ENCODE data around the gene PRSS23.

PRSS23 gene

DNA sequence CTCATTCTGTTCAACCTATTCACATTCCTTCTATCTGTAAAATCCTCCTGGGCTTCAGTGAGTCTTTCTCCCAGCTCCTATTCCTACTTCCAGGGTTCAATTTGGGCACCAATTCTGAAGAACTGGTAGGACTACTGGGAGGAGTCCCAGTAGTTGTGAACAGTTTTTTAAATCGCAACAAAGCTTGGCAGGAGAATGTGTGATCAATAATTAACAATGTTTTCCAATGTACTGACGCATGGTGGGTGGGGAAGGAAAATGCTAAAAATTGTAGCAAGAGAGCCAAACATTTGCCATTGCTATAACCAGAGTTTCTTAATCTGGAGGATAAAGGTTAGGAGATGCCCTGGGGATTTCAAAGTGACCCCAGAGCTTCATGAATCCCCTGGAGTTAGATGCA is 27.3 kb upstream of the PRSS23 start:
- DNase-seq (ENCODE audit: low read depth, low spot score): no peak
- WGBS (ENCODE audit: insufficient coverage, insufficient read length): no CpG with 5 or more reads among the region's 2 CpGs
- no peak overlapping the region for H3K27ac ChIP-seq (ENCODE audit: low read length)
- no peaks in the 10 kb centered on the region for H3K9me3 ChIP-seq (ENCODE audit: control insufficient read depth, insufficient read depth, low read length)
- no peaks in the 10 kb centered on the region for H3K27me3 ChIP-seq (ENCODE audit: control insufficient read depth, insufficient read depth, low read length)
- no peaks in the 10 kb centered on the region for H3K36me3 ChIP-seq (ENCODE audit: control insufficient read depth, insufficient read depth, low read length)
- H3K4me3 ChIP-seq (ENCODE audit: low read length): no peak overlapping the region
- no peaks in the 10 kb centered on the region for H3K4me1 ChIP-seq (ENCODE audit: control insufficient read depth, insufficient read depth, low read length)

- Histone ChIP-seq H3K4me3 (ENCODE audit: low read length) (no peak overlapping the region), H3K36me3 (ENCODE audit: control insufficient read depth, insufficient read depth, low read length) (no peaks in the 10 kb centered on the region), H3K27ac (ENCODE audit: low read length) (no peak overlapping the region), H3K4me1 (ENCODE audit: control insufficient read depth, insufficient read depth, low read length) (no peaks in the 10 kb centered on the region), H3K9me3 (ENCODE audit: control insufficient read depth, insufficient read depth, low read length) (no peaks in the 10 kb centered on the region), H3K27me3 (ENCODE audit: control insufficient read depth, insufficient read depth, low read length) (no peaks in the 10 kb centered on the region)
- no CpG with 5 or more reads among the region's 3 CpGs for WGBS (ENCODE audit: insufficient coverage, insufficient read length)
- DNase-seq (ENCODE audit: low read depth, low spot score): no peak
Measured at GRCh38 chr11:86773513-86774252, 26.7 kb upstream of the PRSS23 start.

- Histone ChIP-seq H3K36me3 (ENCODE audit: control insufficient read depth, insufficient read depth, low read length) (no peaks in the 10 kb centered on the region), H3K9me3 (ENCODE audit: control insufficient read depth, insufficient read depth, low read length) (no peaks in the 10 kb centered on the region), H3K27me3 (ENCODE audit: control insufficient read depth, insufficient read depth, low read length) (no peaks in the 10 kb centered on the region), H3K27ac (ENCODE audit: low read length) (no peak overlapping the region), H3K4me3 (ENCODE audit: low read length) (no peak overlapping the region), H3K4me1 (ENCODE audit: control insufficient read depth, insufficient read depth, low read length) (no peaks in the 10 kb centered on the region)
- no peak for DNase-seq (ENCODE audit: low read depth, low spot score)
Measured at GRCh38 chr11:86774417-86774816, 25.9 kb upstream of the PRSS23 start.

GRCh38 chr11:86775361-86775760 is 25.0 kb upstream of the PRSS23 start:
- Histone ChIP-seq H3K9me3 (ENCODE audit: control insufficient read depth, insufficient read depth, low read length) (no peaks in the 10 kb centered on the region), H3K4me1 (ENCODE audit: control insufficient read depth, insufficient read depth, low read length) (no peaks in the 10 kb centered on the region), H3K4me3 (ENCODE audit: low read length) (no peak overlapping the region), H3K27me3 (ENCODE audit: control insufficient read depth, insufficient read depth, low read length) (no peaks in the 10 kb centered on the region), H3K36me3 (ENCODE audit: control insufficient read depth, insufficient read depth, low read length) (no peaks in the 10 kb centered on the region), H3K27ac (ENCODE audit: low read length) (no peak overlapping the region)
- no peak for DNase-seq (ENCODE audit: low read depth, low spot score)
- WGBS (ENCODE audit: insufficient coverage, insufficient read length): no CpG with 5 or more reads among the region's 2 CpGs

GRCh38 chr11:86781546-86781945 is 18.8 kb upstream of the PRSS23 start:
- H3K4me1 ChIP-seq (ENCODE audit: control insufficient read depth, insufficient read depth, low read length): no peaks in the 10 kb centered on the region
- H3K4me3 ChIP-seq (ENCODE audit: low read length): no peak overlapping the region

GRCh38 chr11:86782742-86783141 is 17.6 kb upstream of the PRSS23 start:
- H3K4me1 ChIP-seq (ENCODE audit: control insufficient read depth, insufficient read depth, low read length): no peaks in the 10 kb centered on the region
- H3K4me3 ChIP-seq (ENCODE audit: low read length): no peak overlapping the region
- no peaks in the 10 kb centered on the region for H3K36me3 ChIP-seq (ENCODE audit: control insufficient read depth, insufficient read depth, low read length)
- no peaks in the 10 kb centered on the region for H3K27me3 ChIP-seq (ENCODE audit: control insufficient read depth, insufficient read depth, low read length)
- no peaks in the 10 kb centered on the region for H3K9me3 ChIP-seq (ENCODE audit: control insufficient read depth, insufficient read depth, low read length)
- no peak for DNase-seq (ENCODE audit: low read depth, low spot score)
- no CpG with 5 or more reads among the region's 4 CpGs for WGBS (ENCODE audit: insufficient coverage, insufficient read length)
- H3K27ac ChIP-seq (ENCODE audit: low read length): no peak overlapping the region

More at GRCh38 chr11:86781546-86781945, 18.8 kb upstream of the PRSS23 start:
- Histone ChIP-seq H3K27me3 (ENCODE audit: control insufficient read depth, insufficient read depth, low read length) (no peaks in the 10 kb centered on the region), H3K9me3 (ENCODE audit: control insufficient read depth, insufficient read depth, low read length) (no peaks in the 10 kb centered on the region), H3K27ac (ENCODE audit: low read length) (no peak overlapping the region), H3K36me3 (ENCODE audit: control insufficient read depth, insufficient read depth, low read length) (no peaks in the 10 kb centered on the region)
- DNase-seq (ENCODE audit: low read depth, low spot score): peak; percentile 18

DNA sequence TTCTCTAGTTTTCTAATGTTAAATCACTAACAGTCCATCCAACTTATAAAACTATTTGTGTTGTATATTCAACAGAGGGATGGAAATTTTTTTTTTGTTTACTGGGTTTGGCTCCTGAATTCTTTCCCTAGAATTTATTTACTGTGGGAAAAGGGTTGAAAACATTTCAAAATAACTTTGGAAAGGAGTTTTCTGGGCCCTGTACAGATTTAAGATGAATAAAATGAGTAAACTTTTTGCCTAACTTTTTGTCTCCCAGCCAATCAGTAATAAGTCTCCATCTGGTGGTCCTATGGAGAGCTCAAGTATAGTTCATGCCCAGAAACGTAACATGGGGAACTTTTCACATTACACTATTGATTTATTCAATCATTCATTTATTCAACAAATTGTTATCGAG is 16.7 kb upstream of the PRSS23 start:
- DNase-seq (ENCODE audit: low read depth, low spot score): no peak
- no peak overlapping the region for H3K4me3 ChIP-seq (ENCODE audit: low read length)
- H3K9me3 ChIP-seq (ENCODE audit: control insufficient read depth, insufficient read depth, low read length): no peaks in the 10 kb centered on the region
- H3K36me3 ChIP-seq (ENCODE audit: control insufficient read depth, insufficient read depth, low read length): no peaks in the 10 kb centered on the region
- H3K4me1 ChIP-seq (ENCODE audit: control insufficient read depth, insufficient read depth, low read length): no peaks in the 10 kb centered on the region
- H3K27ac ChIP-seq (ENCODE audit: low read length): no peak overlapping the region
- no CpG with 5 or more reads among the region's 2 CpGs for WGBS (ENCODE audit: insufficient coverage, insufficient read length)
- no peaks in the 10 kb centered on the region for H3K27me3 ChIP-seq (ENCODE audit: control insufficient read depth, insufficient read depth, low read length)

- no peak overlapping the region for H3K4me3 ChIP-seq (ENCODE audit: low read length)
- no peaks in the 10 kb centered on the region for H3K4me1 ChIP-seq (ENCODE audit: control insufficient read depth, insufficient read depth, low read length)
- H3K9me3 ChIP-seq (ENCODE audit: control insufficient read depth, insufficient read depth, low read length): no peaks in the 10 kb centered on the region
- no peak overlapping the region for H3K27ac ChIP-seq (ENCODE audit: low read length)
- no peaks in the 10 kb centered on the region for H3K27me3 ChIP-seq (ENCODE audit: control insufficient read depth, insufficient read depth, low read length)
- no peaks in the 10 kb centered on the region for H3K36me3 ChIP-seq (ENCODE audit: control insufficient read depth, insufficient read depth, low read length)
- no CpG with 5 or more reads among the region's 2 CpGs for WGBS (ENCODE audit: insufficient coverage, insufficient read length)
- no peak for DNase-seq (ENCODE audit: low read depth, low spot score)
Measured at GRCh38 chr11:86784241-86784681, 16.1 kb upstream of the PRSS23 start.

DNA sequence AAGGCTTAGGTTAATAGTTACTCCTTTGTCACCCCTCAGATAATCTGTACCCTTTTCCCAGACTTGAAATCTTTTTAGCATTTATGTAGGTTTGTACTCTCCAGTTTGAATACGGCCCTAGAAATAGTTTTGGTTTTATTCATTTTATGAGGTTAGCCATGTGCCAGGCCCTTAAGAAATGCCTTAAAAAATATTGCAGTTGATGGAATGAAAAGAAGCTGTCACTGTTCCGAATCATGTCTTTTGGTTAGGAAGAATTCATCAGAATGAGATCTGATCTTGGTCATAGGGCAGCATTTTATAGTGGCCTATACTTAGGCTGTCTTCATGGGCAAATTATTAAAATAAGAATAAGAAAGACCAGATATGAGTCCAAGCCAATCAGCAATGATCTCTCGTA is 14.8 kb upstream of the PRSS23 start:
- Histone ChIP-seq H3K27ac (ENCODE audit: low read length) (no peak overlapping the region), H3K36me3 (ENCODE audit: control insufficient read depth, insufficient read depth, low read length) (no peaks in the 10 kb centered on the region), H3K27me3 (ENCODE audit: control insufficient read depth, insufficient read depth, low read length) (no peaks in the 10 kb centered on the region), H3K9me3 (ENCODE audit: control insufficient read depth, insufficient read depth, low read length) (no peaks in the 10 kb centered on the region), H3K4me1 (ENCODE audit: control insufficient read depth, insufficient read depth, low read length) (no peaks in the 10 kb centered on the region), H3K4me3 (ENCODE audit: low read length) (no peak overlapping the region)
- no CpG with 5 or more reads among the region's 3 CpGs for WGBS (ENCODE audit: insufficient coverage, insufficient read length)
- DNase-seq (ENCODE audit: low read depth, low spot score): no peak

- no peaks in the 10 kb centered on the region for H3K36me3 ChIP-seq (ENCODE audit: control insufficient read depth, insufficient read depth, low read length)
- DNase-seq (ENCODE audit: low read depth, low spot score): no peak
- no peak overlapping the region for H3K4me3 ChIP-seq (ENCODE audit: low read length)
- no peaks in the 10 kb centered on the region for H3K9me3 ChIP-seq (ENCODE audit: control insufficient read depth, insufficient read depth, low read length)
- H3K27me3 ChIP-seq (ENCODE audit: control insufficient read depth, insufficient read depth, low read length): no peaks in the 10 kb centered on the region
- H3K4me1 ChIP-seq (ENCODE audit: control insufficient read depth, insufficient read depth, low read length): no peaks in the 10 kb centered on the region; the same call in 1 of the 2 replicates
- no CpG with 5 or more reads among the region's 2 CpGs for WGBS (ENCODE audit: insufficient coverage, insufficient read length)
- H3K27ac ChIP-seq (ENCODE audit: low read length): no peak overlapping the region
Measured at GRCh38 chr11:86787018-86787536, 13.3 kb upstream of the PRSS23 start.

DNA sequence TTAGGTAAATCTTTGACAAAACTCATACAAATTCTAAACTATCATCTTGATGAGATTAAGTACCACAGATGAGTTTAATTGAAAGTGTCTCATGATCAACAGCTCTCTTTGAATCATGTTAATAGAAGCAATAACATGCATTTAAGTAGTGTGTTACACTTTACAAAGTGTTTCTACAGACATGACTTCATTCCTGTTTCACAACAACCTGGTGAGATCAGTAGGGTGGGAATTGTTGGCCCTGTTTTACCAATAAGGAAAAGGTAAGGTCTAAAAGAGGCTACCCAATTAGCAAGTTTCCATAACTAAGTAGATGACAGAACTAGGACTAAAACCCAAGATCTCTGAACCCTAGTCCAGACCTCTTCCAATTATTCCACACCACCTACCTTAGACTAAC is 12.7 kb upstream of the PRSS23 start:
- DNase-seq (ENCODE audit: low read depth, low spot score): no peak
- no peaks in the 10 kb centered on the region; the same call in 1 of the 2 replicates for H3K4me1 ChIP-seq (ENCODE audit: control insufficient read depth, insufficient read depth, low read length)

More for the DNA sequence above, 12.7 kb upstream of the PRSS23 start:
- Histone ChIP-seq H3K4me3 (ENCODE audit: low read length) (no peak overlapping the region), H3K27me3 (ENCODE audit: control insufficient read depth, insufficient read depth, low read length) (no peaks in the 10 kb centered on the region), H3K36me3 (ENCODE audit: control insufficient read depth, insufficient read depth, low read length) (no peaks in the 10 kb centered on the region), H3K9me3 (ENCODE audit: control insufficient read depth, insufficient read depth, low read length) (no peaks in the 10 kb centered on the region), H3K27ac (ENCODE audit: low read length) (no peak overlapping the region)

Data from iPS DF 6.9 (cell line).